GM12891 (cell line): ENCODE measurements around the gene CPEB4.

Experiments
- POLR2A ChIP-seq: IDR thresholded peaks from 2 replicates; pipeline ENCODE4 v1.6.1; 2011; ENCODE audit warnings: low read depth, low read length, control low read depth
- TAF1 ChIP-seq: IDR thresholded peaks from 2 replicates; pipeline ENCODE4 v1.6.1; 2011; ENCODE audit warnings: low read depth, low read length, control low read depth

- TF ChIP-seq POLR2A (no peak), TAF1 (no peak)
Observed at GRCh38 chr5:174011441-174011840, 123.3 kb downstream of the CPEB4 start.
